GM23338 (cell line): Measurements from ENCODE around the gene VAMP3. TPM values are rescaled to one million over a fixed set of nuclear protein-coding genes. Genes with fewer than 3 reads are reported as not detected.

Experiments used
- ATAC-seq: fragments of 200-7000 bp; cut with Tn5 transposase; 3 replicates; pipeline ENCODE4 v1.9.1; 2020
- DNase-seq: peaks from one replicate; pipeline ENCODE4 v3.0.0-alpha.2; 2015; ENCODE audit warnings: low spot score
- H2AFZ ChIP-seq: fragments of 200-600 bp; sonication (generic); 2 replicates; pipeline ENCODE4 v1.8.0; 2016; ENCODE audit warnings: antibody characterized with exemption, mild to moderate bottlenecking, moderate library complexity
- H3F3A ChIP-seq: fragments of 200-600 bp; sonication (generic); replicated peaks from 2 replicates; pipeline ENCODE4 v1.8.0; 2017; ENCODE audit warnings: antibody characterized with exemption, mixed run types, low read depth
- H3K27ac ChIP-seq: fragments of 200-600 bp; sonication (generic); 2 replicates; pipeline ENCODE4 v1.6.1; 2016; ENCODE audit warnings: low read depth
- H3K27me3 ChIP-seq: fragments of 200-600 bp; sonication (generic); 2 replicates; pipeline ENCODE4 v1.8.0; 2016; ENCODE audit warnings: mild to moderate bottlenecking, mixed run types, moderate library complexity; ENCODE audit not compliant: insufficient read depth
- H3K36me3 ChIP-seq: fragments of 200-600 bp; sonication (generic); 2 replicates; pipeline ENCODE4 v1.8.0; 2016; ENCODE audit warnings: mild to moderate bottlenecking; ENCODE audit not compliant: insufficient read depth
- H3K4me1 ChIP-seq: fragments of 200-600 bp; sonication (generic); 2 replicates; pipeline ENCODE4 v1.8.0; 2016; ENCODE audit warnings: mild to moderate bottlenecking, moderate library complexity; ENCODE audit not compliant: insufficient read depth
- H3K4me2 ChIP-seq: fragments of 200-600 bp; sonication (generic); 2 replicates; pipeline ENCODE4 v1.7.1; 2017; ENCODE audit warnings: mixed run types
- H3K4me3 ChIP-seq: fragments of 200-600 bp; sonication (generic); 2 replicates; pipeline ENCODE4 v1.6.1; 2016; ENCODE audit warnings: mixed run types
- H3K79me2 ChIP-seq: fragments of 200-600 bp; sonication (generic); replicated peaks from 2 replicates; pipeline ENCODE4 v1.8.0; 2017; ENCODE audit warnings: mild to moderate bottlenecking; ENCODE audit not compliant: insufficient read depth
- H3K9me2 ChIP-seq: fragments of 200-600 bp; sonication (generic); 2 replicates; pipeline ENCODE4 v1.8.0; 2017; ENCODE audit not compliant: insufficient read depth
- H4K20me1 ChIP-seq: fragments of 200-600 bp; sonication (generic); replicated peaks from 2 replicates; pipeline ENCODE4 v1.8.0; 2017; ENCODE audit warnings: mild to moderate bottlenecking; ENCODE audit not compliant: insufficient read depth
- H3K27ac Mint-ChIP-seq: 2 replicates; pipeline ENCODE4 v1.8.0; 2020; ENCODE audit warnings: inconsistent platforms, mild to moderate bottlenecking, moderate library complexity, mixed read lengths
- H3K27me3 Mint-ChIP-seq: 3 replicates; pipeline ENCODE4 v1.8.0; 2022; ENCODE audit warnings: low read depth, mild to moderate bottlenecking, moderate library complexity, mixed read lengths, inconsistent platforms; ENCODE audit not compliant: insufficient read depth, poor library complexity
- H3K36me3 Mint-ChIP-seq: 3 replicates; pipeline ENCODE4 v1.8.0; 2021; ENCODE audit warnings: low read depth, mild to moderate bottlenecking, inconsistent platforms, moderate library complexity, mixed read lengths
- H3K4me1 Mint-ChIP-seq: 3 replicates; pipeline ENCODE4 v1.8.0; 2020; ENCODE audit warnings: mild to moderate bottlenecking, inconsistent platforms, mixed read lengths
- H3K4me3 Mint-ChIP-seq: 3 replicates; pipeline ENCODE4 v1.8.0; 2021; ENCODE audit warnings: moderate library complexity, mild to moderate bottlenecking, inconsistent platforms, mixed read lengths
- H3K9me3 Mint-ChIP-seq: 3 replicates; pipeline ENCODE4 v1.8.0; 2020; ENCODE audit warnings: moderate library complexity, mild to moderate bottlenecking, inconsistent platforms, mixed read lengths
- CTCF ChIP-seq, 2 experiments: fragments of 200-600 bp in 1 of 2; sonication (generic) in 1 of 2; conservative IDR thresholded peaks; 2 replicates each; pipeline versions ENCODE4 v1.5.1 to v1.6.1; 2016 to 2017; ENCODE audit warnings: antibody characterized with exemption in 2 of 2, low read depth in 2 of 2, mild to moderate bottlenecking in 2 of 2, moderate library complexity in 1 of 2
- EZH2 ChIP-seq: fragments of 200-600 bp; sonication (generic); IDR thresholded peaks from one replicate; pipeline ENCODE4 v1.8.0; 2017; ENCODE audit warnings: antibody characterized with exemption, mild to moderate bottlenecking, low read depth; ENCODE audit not compliant: unreplicated experiment
- JUNB ChIP-seq: IDR thresholded peaks from one replicate; pipeline ENCODE4 v1.6.1; 2016; ENCODE audit warnings: antibody characterized with exemption; ENCODE audit not compliant: unreplicated experiment
- NANOG ChIP-seq: IDR thresholded peaks from 2 replicates; pipeline ENCODE4 v1.6.1; 2016; ENCODE audit warnings: antibody characterized with exemption, borderline replicate concordance
- STAT1 ChIP-seq: IDR thresholded peaks from one replicate; pipeline ENCODE4 v1.6.1; 2016; ENCODE audit warnings: antibody characterized with exemption; ENCODE audit not compliant: unreplicated experiment
- ZNF114 ChIP-seq: fragments of 250-450 bp; sonication (Bioruptor Pico); IDR thresholded peaks from 2 replicates; pipeline ENCODE4 v1.5.0; 2020; ENCODE audit warnings: mild to moderate bottlenecking, moderate library complexity
- ZNF331 ChIP-seq: fragments of 250-450 bp; sonication (Bioruptor Pico); IDR thresholded peaks from 2 replicates; pipeline ENCODE4 v1.5.0; 2020; ENCODE audit warnings: low read depth, mild to moderate bottlenecking, moderate library complexity
- polyA plus RNA-seq: library from polyadenylated mRNA; unstranded; fragments of >200 nt; fragmentation: Nextera tagmentation; extraction: Ambion mirVana; gene quantifications from 2 replicates; pipeline ENCODE4 v1.2.1, GENCODE V29; 2016
- total RNA-seq: library from RNA; depleted of rRNA; stranded (reverse); fragments of >200 nt; shearing (Covaris generic); gene quantifications from 2 replicates; pipeline ENCODE4 v1.2.3, GENCODE V29; 2014

VAMP3 gene
- total and polyA plus RNA-seq, 2 experiments from 2014 or later: 16.3 to 43.0 TPM

DNA sequence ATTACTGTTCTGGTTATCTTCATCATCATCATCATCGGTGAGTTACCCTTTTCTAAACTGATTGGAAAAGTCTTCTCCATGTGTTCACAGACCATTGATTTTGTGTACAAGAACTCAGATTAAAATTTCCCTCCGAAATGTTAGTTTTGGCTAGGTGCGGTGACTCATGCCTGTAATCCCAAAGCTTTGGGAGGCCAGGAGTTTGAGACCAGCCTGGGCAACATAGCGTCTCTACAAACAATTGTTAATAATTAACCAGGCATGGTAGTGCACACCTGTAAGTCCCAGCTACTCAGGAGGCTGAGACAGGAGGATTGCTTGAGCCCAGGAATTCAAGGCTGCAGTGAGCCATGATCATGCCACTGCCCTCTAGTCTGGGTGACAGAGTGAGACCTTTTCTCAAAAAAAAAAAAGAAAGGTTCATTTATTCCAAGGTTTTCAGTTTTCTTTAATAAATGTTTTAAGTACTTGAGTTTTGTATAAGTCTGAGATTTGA is 7.1 kb downstream of the VAMP3 start (continued):
- TF ChIP-seq CTCF (conservative IDR thresholded peaks at IDR 0.05; ENCODE audit: low read depth in 2 of 2) (no peak), ZNF114 (CRISPR knock-in tag) (no peak), ZNF331 (no peak)

GRCh38 chr1:7780976-7781375 is 9.9 kb downstream of the VAMP3 start:
- Histone ChIP-seq H3K27ac (no peak overlapping the region), H2AFZ (no peak overlapping the region), H3K4me1 (0 out of 2 replicates have a peak, but pooled peaks cover 4% of the 10 kb centered on the region), H3K4me2 (no peak overlapping the region), H3K4me3 (no peak overlapping the region), H4K20me1 (no peaks in the 10 kb centered on the region; the same call in none of the 2 replicates), H3K9me2 (no peaks in the 10 kb centered on the region; the same call in 1 of the 2 replicates), H3K79me2 (peaks cover 4% of the 10 kb centered on the region), H3F3A (no peaks in the 10 kb centered on the region), H3K36me3 (peaks cover 32% of the 10 kb centered on the region), H3K27me3 (peaks cover 9% of the 10 kb centered on the region)
- ATAC-seq (no peak), DNase-seq (no peak)
- Mint-ChIP-seq H3K4me1 (no peaks in the 10 kb centered on the region), H3K27ac (no peak overlapping the region), H3K9me3 (peaks cover 7% of the 10 kb centered on the region; the same call in 2 of the 3 replicates), H3K27me3 (peaks cover 15% of the 10 kb centered on the region), H3K4me3 (no peak overlapping the region), H3K36me3 (peaks cover 54% of the 10 kb centered on the region)
- no peak for TF ChIP-seq NANOG
- no peak for TF ChIP-seq ZNF114 (CRISPR knock-in tag)

DNA sequence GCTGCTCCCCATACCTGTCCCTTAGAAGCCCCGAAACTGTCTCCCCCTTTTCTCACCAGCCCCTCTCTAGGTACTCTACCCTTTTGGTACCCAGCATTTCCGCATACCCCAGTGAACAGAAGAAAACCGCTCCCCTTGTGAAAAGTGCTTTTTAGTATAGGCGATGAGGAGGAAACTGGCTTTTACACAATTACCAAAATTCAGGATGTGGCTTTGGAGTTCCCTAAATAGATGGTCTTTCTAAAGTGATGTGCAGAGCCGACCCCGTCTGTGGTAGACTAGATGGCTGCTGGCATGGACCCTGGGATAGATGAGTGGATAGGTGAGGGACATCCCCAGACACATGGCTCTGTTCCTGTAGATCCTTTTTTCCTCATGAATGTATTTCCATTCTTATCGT is 10.4 kb downstream of the VAMP3 start:
- Mint-ChIP-seq H3K27me3 (peaks cover 15% of the 10 kb centered on the region), H3K36me3 (peaks cover 56% of the 10 kb centered on the region), H3K9me3 (peaks cover 7% of the 10 kb centered on the region; the same call in 2 of the 3 replicates), H3K4me3 (no peak overlapping the region), H3K4me1 (no peaks in the 10 kb centered on the region), H3K27ac (no peak overlapping the region)
- Histone ChIP-seq H3K36me3 (peaks cover 32% of the 10 kb centered on the region), H3K9me2 (no peaks in the 10 kb centered on the region; the same call in 1 of the 2 replicates), H3K4me3 (no peak overlapping the region), H3F3A (no peaks in the 10 kb centered on the region), H3K27ac (no peak overlapping the region), H2AFZ (no peak overlapping the region), H4K20me1 (no peaks in the 10 kb centered on the region; the same call in none of the 2 replicates), H3K4me1 (0 out of 2 replicates have a peak, but pooled peaks cover 4% of the 10 kb centered on the region), H3K4me2 (no peak overlapping the region), H3K79me2 (no peaks in the 10 kb centered on the region), H3K27me3 (peaks cover 9% of the 10 kb centered on the region)
- DNase-seq (no peak), ATAC-seq (no peak)
- TF ChIP-seq JUNB: no peak

- H3K36me3 Mint-ChIP-seq: peaks cover 57% of the 10 kb centered on the region
- TF ChIP-seq ZNF114 (CRISPR knock-in tag): no peak
- no peak for TF ChIP-seq STAT1
- no peak for TF ChIP-seq EZH2
- no peak for TF ChIP-seq ZNF331
- TF ChIP-seq JUNB: no peak
Observed at GRCh38 chr1:7781923-7782495, 10.9 kb downstream of the VAMP3 start.

More at GRCh38 chr1:7781923-7782495, 10.9 kb downstream of the VAMP3 start:
- Histone ChIP-seq H3K4me1 (0 out of 2 replicates have a peak, but pooled peaks cover 4% of the 10 kb centered on the region), H3K79me2 (no peaks in the 10 kb centered on the region), H3K36me3 (peaks cover 32% of the 10 kb centered on the region), H4K20me1 (no peaks in the 10 kb centered on the region; the same call in none of the 2 replicates), H3F3A (no peaks in the 10 kb centered on the region), H3K9me2 (no peaks in the 10 kb centered on the region; the same call in 1 of the 2 replicates), H3K4me2 (no peak overlapping the region), H3K27me3 (peaks cover 9% of the 10 kb centered on the region), H3K4me3 (no peak overlapping the region), H2AFZ (no peak overlapping the region), H3K27ac (no peak overlapping the region)
- Mint-ChIP-seq H3K27me3 (peaks cover 15% of the 10 kb centered on the region), H3K27ac (no peak overlapping the region), H3K9me3 (peaks cover 7% of the 10 kb centered on the region; the same call in 2 of the 3 replicates), H3K4me1 (no peaks in the 10 kb centered on the region), H3K4me3 (no peak overlapping the region; the same call in 2 of the 3 replicates)
- DNase-seq (no peak), ATAC-seq (no peak)
